ENCODE data around the gene B4GALT5. TPM values are rescaled to one million over a fixed set of nuclear protein-coding genes. Genes with fewer than 3 reads are reported as not detected.
"Not testable (repeated sequence)": the region's sequence is repeated elsewhere in the genome, so short reads cannot be mapped to it uniquely, and the experiment has no call there.

B4GALT5 gene
- total RNA-seq, 6 donors from 2014 or later: 16.2 to 49.0 (median 36.7) TPM

- WGBS, 2 donors: 50 to 61% methylated on average over 9 of the region's 9 CpGs
- ATAC-seq (ENCODE audit: low FRiP score in 2 of 2): peak; percentile 43 to 81
- H3K4me3 ChIP-seq: no peak overlapping the region
- no peaks in the 10 kb centered on the region for H3K9me3 ChIP-seq
- peak in 1 of 2 donors; percentile 61 for DNase-seq
- peak in 1 of 4 donors; percentile 5 for TF ChIP-seq POLR2A (IDR thresholded peaks at IDR 0.05)
- TF ChIP-seq POLR2AphosphoS5 (IDR thresholded peaks at IDR 0.05): peak in 1 of 2 donors; percentile 3
- TF ChIP-seq, protein P1, sequence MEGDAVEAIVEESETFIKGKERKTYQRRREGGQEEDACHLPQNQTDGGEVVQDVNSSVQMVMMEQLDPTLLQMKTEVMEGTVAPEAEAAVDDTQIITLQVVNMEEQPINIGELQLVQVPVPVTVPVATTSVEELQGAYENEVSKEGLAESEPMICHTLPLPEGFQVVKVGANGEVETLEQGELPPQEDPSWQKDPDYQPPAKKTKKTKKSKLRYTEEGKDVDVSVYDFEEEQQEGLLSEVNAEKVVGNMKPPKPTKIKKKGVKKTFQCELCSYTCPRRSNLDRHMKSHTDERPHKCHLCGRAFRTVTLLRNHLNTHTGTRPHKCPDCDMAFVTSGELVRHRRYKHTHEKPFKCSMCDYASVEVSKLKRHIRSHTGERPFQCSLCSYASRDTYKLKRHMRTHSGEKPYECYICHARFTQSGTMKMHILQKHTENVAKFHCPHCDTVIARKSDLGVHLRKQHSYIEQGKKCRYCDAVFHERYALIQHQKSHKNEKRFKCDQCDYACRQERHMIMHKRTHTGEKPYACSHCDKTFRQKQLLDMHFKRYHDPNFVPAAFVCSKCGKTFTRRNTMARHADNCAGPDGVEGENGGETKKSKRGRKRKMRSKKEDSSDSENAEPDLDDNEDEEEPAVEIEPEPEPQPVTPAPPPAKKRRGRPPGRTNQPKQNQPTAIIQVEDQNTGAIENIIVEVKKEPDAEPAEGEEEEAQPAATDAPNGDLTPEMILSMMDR (IDR thresholded peaks at IDR 0.05): no peak
- TF ChIP-seq EP300 (IDR thresholded peaks at IDR 0.05): peak in 1 of 4 donors; percentile 18
- H3K4me1 ChIP-seq: peaks cover 0 to 56% (median 24%) of the 10 kb centered on the region in 4 donors
- H3K36me3 ChIP-seq: peaks cover 6 to 34% (median 12%) of the 10 kb centered on the region in 4 donors
- peak overlapping the region; percentile 58 to 89 (median 74) for H3K27ac ChIP-seq
- H3K27me3 ChIP-seq: no peaks in the 10 kb centered on the region
Observed at GRCh38 chr20:49631061-49631716, 82.5 kb downstream of the B4GALT5 start.

DNA sequence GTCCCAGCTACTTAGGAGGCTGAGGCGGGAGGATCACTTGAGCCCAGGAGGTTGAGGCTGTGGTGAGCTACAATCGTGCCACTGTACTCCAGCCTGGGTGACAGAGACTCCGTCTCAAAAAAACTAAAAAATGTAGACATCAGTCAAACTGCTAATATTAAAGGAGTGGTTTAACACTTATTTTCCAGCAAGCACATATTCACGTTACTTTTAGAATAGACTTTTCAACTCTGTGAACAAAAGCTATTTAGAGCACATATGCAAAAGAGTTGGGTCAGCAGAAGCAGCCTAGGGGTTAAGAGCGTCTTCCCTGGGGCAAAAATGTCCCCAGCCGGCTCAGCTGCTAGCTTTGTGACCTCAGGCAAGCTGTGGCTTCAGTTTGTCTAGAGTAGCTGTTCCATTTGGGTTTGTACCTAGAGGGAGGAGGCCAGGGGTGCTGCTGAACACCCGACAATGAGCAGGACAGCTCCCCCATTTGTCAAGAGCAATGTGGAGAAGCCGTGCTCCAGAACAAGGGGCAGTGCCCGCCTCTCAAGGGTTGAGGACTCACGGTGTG is 83.2 kb downstream of the B4GALT5 start:
- TF ChIP-seq, protein P1 (IDR thresholded peaks at IDR 0.05): no peak
- TF ChIP-seq POLR2A (IDR thresholded peaks at IDR 0.05) (peak in 1 of 4 donors; percentile 8), EP300 (IDR thresholded peaks at IDR 0.05) (peak in 2 of 4 donors; percentile 32 to 80), POLR2AphosphoS5 (IDR thresholded peaks at IDR 0.05) (peak in 1 of 2 donors; percentile 49)
- peak overlapping the region; percentile 58 to 89 (median 74) for H3K27ac ChIP-seq
- peak in 1 of 2 donors; percentile 89 for DNase-seq
- ATAC-seq (ENCODE audit: low FRiP score in 2 of 2): peak; percentile 46 to 71
- H3K36me3 ChIP-seq: peaks cover 0 to 27% (median 5%) of the 10 kb centered on the region in 4 donors
- H3K4me3 ChIP-seq: no peak overlapping the region
- H3K27me3 ChIP-seq: no peaks in the 10 kb centered on the region
- peaks cover 4 to 60% (median 28%) of the 10 kb centered on the region in 4 donors for H3K4me1 ChIP-seq
- 66 to 73% methylated on average over 9 to 10 of the region's 10 CpGs for WGBS, 2 donors
- no peaks in the 10 kb centered on the region for H3K9me3 ChIP-seq

GRCh38 chr20:49629606-49630005 is 84.1 kb downstream of the B4GALT5 start:
- 97 to 100% methylated on average over 1 of the region's 1 CpG for WGBS, 2 donors
- Histone ChIP-seq H3K27ac (no peak overlapping the region), H3K27me3 (no peaks in the 10 kb centered on the region), H3K4me1 (peaks cover 6 to 54% (median 27%) of the 10 kb centered on the region in 4 donors), H3K36me3 (peaks cover 0 to 18% (median 0%) of the 10 kb centered on the region in 4 donors), H3K9me3 (no peaks in the 10 kb centered on the region), H3K4me3 (no peak overlapping the region)
- TF ChIP-seq POLR2A (IDR thresholded peaks at IDR 0.05): no peak
- no peak for TF ChIP-seq POLR2AphosphoS5 (IDR thresholded peaks at IDR 0.05)
- TF ChIP-seq, protein P1 (IDR thresholded peaks at IDR 0.05): no peak
- TF ChIP-seq EP300 (IDR thresholded peaks at IDR 0.05): no peak
- ATAC-seq (ENCODE audit: low FRiP score in 2 of 2) (no peak), DNase-seq (no peak)

DNA sequence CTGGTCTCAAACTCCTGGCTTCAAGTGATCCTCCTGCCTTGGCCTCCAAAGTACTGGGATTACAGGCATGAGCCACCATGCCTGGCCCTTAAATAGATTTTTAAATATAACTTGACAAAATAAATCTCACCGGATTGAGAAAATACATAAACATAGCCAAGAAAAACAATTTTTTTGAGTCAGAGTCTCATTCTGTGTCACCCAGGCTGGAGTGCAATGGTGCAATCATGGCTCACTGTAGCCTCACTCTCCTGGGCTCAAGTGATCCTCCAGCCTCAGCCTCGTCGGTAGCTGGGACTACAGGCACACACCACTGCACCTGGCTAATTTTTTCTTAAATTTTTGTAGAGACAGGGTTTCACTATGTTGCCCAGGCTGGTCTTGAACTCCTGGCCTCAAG is 85.4 kb downstream of the B4GALT5 start:
- ATAC-seq (ENCODE audit: low FRiP score in 2 of 2); H3K4me3 ChIP-seq; DNase-seq; H3K9me3 ChIP-seq; H3K36me3 ChIP-seq; H3K27ac ChIP-seq; H3K27me3 ChIP-seq: not testable (repeated sequence)
- WGBS, 2 donors: 72 to 75% methylated on average over 3 of the region's 3 CpGs
- peaks cover 6 to 46% (median 27%) of the 10 kb centered on the region in 4 donors for H3K4me1 ChIP-seq

GRCh38 chr20:49627329-49627761 is 86.3 kb downstream of the B4GALT5 start:
- ATAC-seq (ENCODE audit: low FRiP score in 2 of 2): peak in 1 of 2 donors; percentile 64
- Histone ChIP-seq H3K4me1 (peaks cover 6 to 40% (median 27%) of the 10 kb centered on the region in 4 donors), H3K4me3 (no peak overlapping the region), H3K27ac (peak overlapping the region in 2 of 4 donors; percentile 14 to 71), H3K27me3 (no peaks in the 10 kb centered on the region), H3K36me3 (peaks cover 0 to 2% (median 0%) of the 10 kb centered on the region in 4 donors), H3K9me3 (peaks cover 0 to 1% (median 0%) of the 10 kb centered on the region in 4 donors)
- WGBS, 2 donors: 66 to 89% methylated on average over 6 of the region's 6 CpGs
- peak in 1 of 2 donors; percentile 90 for DNase-seq
- TF ChIP-seq POLR2AphosphoS5 (IDR thresholded peaks at IDR 0.05) (peak in 1 of 2 donors; percentile 4), POLR2A (IDR thresholded peaks at IDR 0.05) (no peak), EP300 (IDR thresholded peaks at IDR 0.05) (peak in 1 of 4 donors; percentile 36)
- TF ChIP-seq, protein P1 (IDR thresholded peaks at IDR 0.05): no peak

GRCh38 chr20:49624988-49625387 is 88.7 kb downstream of the B4GALT5 start:
- H3K27ac ChIP-seq: peak overlapping the region in 1 of 4 donors; percentile 46
- H3K36me3 ChIP-seq: not testable (repeated sequence)

More at GRCh38 chr20:49624988-49625387, 88.7 kb downstream of the B4GALT5 start:
- H3K9me3 ChIP-seq; H3K27me3 ChIP-seq; H3K4me3 ChIP-seq; DNase-seq; ATAC-seq (ENCODE audit: low FRiP score in 2 of 2): not testable (repeated sequence)
- peaks cover 6 to 21% (median 13%) of the 10 kb centered on the region in 4 donors for H3K4me1 ChIP-seq
- WGBS, 2 donors: 93% methylated on average over 10 of the region's 10 CpGs
